HG02870 (cell line): Measurements from ENCODE around the gene BTD.

Experiments
- ATAC-seq: cut with Tn5 transposase; IDR thresholded peaks from one replicate; pipeline ENCODE4 v1.9.1; 2021; ENCODE audit warnings: mild to moderate bottlenecking, moderate library complexity; ENCODE audit not compliant: unreplicated experiment

Gene BTD

GRCh38 chr3:15635121-15635661 lies 33.6 kb downstream of the BTD start:
- no peak for ATAC-seq

GRCh38 chr3:15636028-15636709 lies 34.6 kb downstream of the BTD start:
- ATAC-seq, result peak; percentile 62

- ATAC-seq, result no peak
These were observed 35.8 kb downstream of the BTD start for GRCh38 chr3:15637131-15637951.

DNA sequence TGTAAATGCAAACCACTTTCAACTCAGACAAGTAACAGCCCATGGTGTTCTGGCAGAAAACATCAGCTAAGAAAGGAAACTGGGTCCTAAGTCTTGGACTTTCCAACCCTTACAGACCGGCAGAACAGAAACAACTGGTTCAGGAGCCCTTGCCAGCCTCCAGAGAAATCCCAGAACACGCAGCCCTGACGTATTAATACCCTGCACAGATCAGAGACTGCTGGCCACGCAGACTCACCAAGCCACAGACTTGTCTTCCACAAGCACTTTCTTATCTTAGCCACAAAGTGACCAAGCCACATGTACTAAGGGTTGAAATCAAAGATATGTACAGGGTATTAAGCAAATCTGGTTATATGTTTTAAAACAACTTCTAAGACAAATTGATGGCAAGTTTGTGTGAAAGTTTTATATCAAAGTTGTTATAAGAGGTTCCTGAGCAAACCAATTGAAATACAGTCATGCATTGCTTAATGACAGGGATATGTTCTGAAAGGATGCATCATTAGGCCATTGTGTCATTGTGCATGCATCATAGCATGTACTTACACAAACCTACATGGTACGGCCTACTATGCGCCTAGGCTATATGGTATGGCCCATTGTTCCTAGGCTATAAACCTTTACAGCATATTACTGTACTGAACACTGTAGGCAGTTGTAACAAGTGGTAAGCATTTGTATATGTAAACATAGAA lies 36.8 kb downstream of the BTD start:
- no peak for ATAC-seq

GRCh38 chr3:15638891-15639262 lies 37.3 kb downstream of the BTD start:
- no peak for ATAC-seq

DNA sequence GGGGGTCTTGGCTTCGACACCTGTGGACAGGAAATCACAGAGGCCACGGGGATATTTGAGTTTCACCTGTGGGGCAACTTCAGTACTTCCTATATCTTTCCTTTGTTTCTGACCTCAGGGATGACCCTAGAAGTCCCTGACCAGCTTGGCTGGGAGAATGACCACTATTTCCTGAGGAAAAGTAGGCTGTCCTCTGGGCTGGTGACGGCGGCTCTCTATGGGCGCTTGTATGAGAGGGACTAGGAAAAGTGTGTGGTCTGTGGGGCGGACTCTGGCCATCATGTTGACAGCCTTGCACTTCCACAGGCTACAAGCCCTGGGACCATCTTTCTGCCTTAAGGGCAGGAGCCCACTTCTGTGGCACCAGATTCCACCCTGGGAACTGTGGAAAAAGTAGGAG lies 43.7 kb downstream of the BTD start:
- ATAC-seq, result no peak

- ATAC-seq, result no peak
These were observed 44.4 kb downstream of the BTD start for GRCh38 chr3:15645740-15646501.

GRCh38 chr3:15646851-15647511 lies 45.4 kb downstream of the BTD start:
- ATAC-seq, result no peak

DNA sequence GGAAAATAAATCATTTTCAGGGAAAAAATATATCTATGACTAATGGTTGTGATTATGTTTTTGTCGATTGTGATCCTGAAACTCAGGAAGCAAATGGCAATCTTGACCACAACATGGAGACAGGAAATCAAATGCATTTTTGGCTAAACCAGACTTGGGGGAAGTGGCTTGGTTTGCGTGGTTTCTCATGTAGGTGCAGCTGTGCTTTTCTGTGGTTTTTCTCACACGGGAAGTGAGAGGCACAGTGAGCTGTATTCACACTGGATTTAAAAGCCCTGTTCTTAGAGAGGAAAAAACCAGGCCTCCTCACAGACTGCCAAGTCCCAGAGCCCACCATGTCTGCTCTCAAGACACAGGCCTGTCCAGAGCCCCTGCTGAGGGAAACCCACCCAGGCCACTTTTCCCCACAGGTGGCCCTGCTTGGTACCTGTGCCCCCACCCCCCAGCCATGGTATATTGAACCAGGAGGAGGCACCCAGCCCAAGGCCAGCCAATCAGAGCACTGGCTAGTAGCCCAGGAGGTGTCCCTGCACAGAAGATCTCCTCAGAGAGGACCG lies 46.1 kb downstream of the BTD start:
- ATAC-seq, result peak; percentile 88

GRCh38 chr3:15649341-15649740 lies 47.8 kb downstream of the BTD start:
- no peak for ATAC-seq

GRCh38 chr3:15649858-15650257 lies 48.3 kb downstream of the BTD start:
- no peak for ATAC-seq

DNA sequence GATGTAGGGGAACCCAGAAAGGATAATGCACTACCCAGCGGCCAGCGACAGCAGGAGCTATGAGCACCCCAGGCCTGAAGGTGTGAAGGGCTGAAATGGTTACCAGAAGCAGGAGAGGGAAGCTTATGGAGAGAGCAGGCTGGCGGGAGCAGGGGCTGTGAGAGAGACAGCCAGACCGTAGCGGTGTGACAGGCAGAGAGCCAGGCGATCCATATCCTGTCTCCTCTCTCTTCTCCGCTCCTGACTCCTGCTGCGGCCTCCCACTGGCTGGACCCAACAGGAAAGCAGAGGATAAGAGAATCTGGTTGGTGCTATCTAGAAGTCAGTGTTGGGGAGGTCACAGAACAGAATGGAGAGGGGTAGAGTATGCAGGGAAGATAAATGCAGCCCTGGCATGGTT lies 49.9 kb downstream of the BTD start:
- ATAC-seq, result no peak

DNA sequence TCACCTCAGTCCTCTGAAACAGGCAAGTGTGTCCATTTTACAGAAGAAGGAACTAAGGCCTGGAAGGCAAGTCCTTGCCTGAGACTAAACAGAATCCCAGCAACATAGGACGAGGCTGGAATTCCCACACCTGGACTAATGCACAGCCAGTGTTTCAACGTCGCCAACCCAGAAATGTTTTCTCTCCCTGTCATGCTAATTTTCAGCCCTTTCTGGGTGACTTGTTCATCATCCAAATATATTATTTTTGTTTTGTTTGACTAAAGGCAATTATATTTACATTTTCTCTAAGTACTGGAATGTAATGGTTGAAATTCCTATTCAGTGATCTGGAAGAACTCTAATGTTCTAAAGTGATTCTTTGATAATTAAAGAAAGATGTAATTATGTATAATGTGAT lies 51.8 kb downstream of the BTD start:
- ATAC-seq, result no peak

DNA sequence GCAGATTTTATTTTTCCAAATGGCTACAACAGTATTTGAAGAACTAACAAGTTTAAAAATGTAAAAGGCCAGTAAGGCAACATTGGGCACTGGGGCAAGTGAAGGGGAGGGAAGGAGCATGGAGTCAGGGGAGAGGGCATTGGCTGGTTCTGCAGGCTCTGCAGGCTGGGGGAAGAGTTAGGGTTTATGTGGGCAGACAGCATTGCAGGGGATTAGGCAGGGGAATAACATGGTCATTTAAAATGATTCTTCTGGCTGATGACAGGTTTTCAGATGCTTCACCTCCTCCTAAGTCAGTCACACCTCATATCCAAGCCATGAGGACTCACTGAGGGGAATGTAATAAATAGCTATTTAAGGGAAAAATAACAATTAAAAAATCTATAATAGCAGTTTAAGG lies 52.6 kb downstream of the BTD start:
- ATAC-seq, result no peak

DNA sequence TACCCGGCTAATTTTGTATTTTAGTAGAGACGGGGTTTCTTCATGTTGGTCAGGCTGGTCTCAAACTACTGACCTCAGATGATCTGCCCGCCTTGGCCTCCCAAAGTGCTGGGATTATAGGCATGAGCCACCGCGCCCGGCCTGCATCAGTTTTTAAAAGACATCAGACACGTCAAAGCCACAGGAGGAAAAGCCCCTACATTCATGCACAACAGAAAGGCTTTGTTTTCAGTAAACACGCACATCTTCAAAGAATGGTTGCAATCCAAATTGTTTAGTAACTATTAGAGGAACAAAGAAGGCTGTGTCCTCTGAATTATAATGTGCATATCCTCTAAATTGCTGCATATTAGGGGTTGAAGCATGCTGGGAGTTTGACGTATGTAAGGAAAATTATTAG lies 53.3 kb downstream of the BTD start:
- ATAC-seq, result no peak

- ATAC-seq, result no peak
These were observed 54.8 kb downstream of the BTD start for GRCh38 chr3:15656342-15656741.

- no peak for ATAC-seq
These were observed 55.5 kb downstream of the BTD start for GRCh38 chr3:15657016-15657415.

GRCh38 chr3:15659254-15659975 lies 57.9 kb downstream of the BTD start:
- ATAC-seq, result no peak
